B cell (primary cell): ENCODE results near the gene STRA8. TPM values are rescaled to one million over a fixed set of nuclear protein-coding genes. Genes with fewer than 3 reads are reported as not detected.

Experiments used
- ATAC-seq: fragments of 200-7000 bp; cut with Tn5 transposase; one replicate; pipeline ENCODE4 v1.10.0; 2021; ENCODE audit warnings: low read depth, mild to moderate bottlenecking, moderate number of reproducible peaks, moderate library complexity
- CTCF ChIA-PET: fragments of 350-600 bp; sonication (Branson Sonifier 250); formaldehyde crosslinking; loops from one replicate; lab custom pipeline; 2021; ENCODE audit warnings: antibody characterized with exemption, inconsistent platforms; lab: Charles Lee
- POLR2A ChIA-PET: fragments of 350-600 bp; sonication (Branson Sonifier 250); formaldehyde crosslinking; loops from one replicate; lab custom pipeline; 2021; ENCODE audit warnings: antibody characterized with exemption; lab: Charles Lee
- DNase-seq: peaks from one replicate; pipeline ENCODE4 v3.0.0; 2013
- H2AFZ ChIP-seq: 2 replicates; pipeline ENCODE4 v1.6.1; 2012; ENCODE audit warnings: mild to moderate bottlenecking, low read depth, low read length; ENCODE audit not compliant: insufficient read depth, poor library complexity, severe bottlenecking
- H3K27ac ChIP-seq, 2 donors: 1 replicate in 1 of 2; 2 replicates in 1 of 2; pipeline ENCODE4 v1.5.1; 2012 to 2013; ENCODE audit warnings: low read length in 2 of 2, mild to moderate bottlenecking in 2 of 2, moderate library complexity in 1 of 2
- H3K27me3 ChIP-seq, 4 experiments: fragments of 200-600 bp in 1 of 4; sonication (generic) in 1 of 4; replicated peaks in 1 of 4; 1 replicate in 2 of 4; 2 replicates in 2 of 4; pipeline versions ENCODE4 v1.6.1 to v1.7.0; 2013 to 2016; ENCODE audit warnings: low read length in 3 of 4, mild to moderate bottlenecking in 2 of 4, mixed read lengths in 1 of 4, moderate library complexity in 1 of 4; ENCODE audit not compliant: insufficient read depth in 4 of 4, control insufficient read depth in 3 of 4; ENCODE audit errors: control extremely low read depth in 1 of 4
- H3K36me3 ChIP-seq, 2 experiments: replicated peaks in 1 of 2; 1 replicate in 1 of 2; 2 replicates in 1 of 2; pipeline versions ENCODE4 v1.6.1 to v1.7.1; 2013; ENCODE audit warnings: low read length in 1 of 2; ENCODE audit not compliant: insufficient read depth in 2 of 2, control insufficient read depth in 1 of 2; ENCODE audit errors: control extremely low read depth in 1 of 2, extremely low read depth in 1 of 2
- H3K4me1 ChIP-seq, 2 donors: fragments of 200-600 bp in 1 of 2; sonication (generic) in 1 of 2; 1 replicate in 1 of 2; 2 replicates in 1 of 2; pipeline versions ENCODE4 v1.5.1 to v1.6.1; 2013 to 2017; ENCODE audit warnings: low read length in 2 of 2; ENCODE audit not compliant: control insufficient read depth in 2 of 2, insufficient read depth in 2 of 2
- H3K4me2 ChIP-seq: replicated peaks from 2 replicates; pipeline ENCODE3; 2012; ENCODE audit warnings: mild to moderate bottlenecking, low read depth, low read length; ENCODE audit not compliant: poor library complexity, severe bottlenecking
- H3K4me3 ChIP-seq, 5 experiments: fragments of 200-600 bp in 1 of 5; sonication (generic) in 1 of 5; 1 replicate in 3 of 5; 2 replicates in 2 of 5; pipeline versions ENCODE4 v1.5.1 to v1.7.0; 2011 to 2016; ENCODE audit warnings: low read length in 4 of 5, mild to moderate bottlenecking in 4 of 5, low read depth in 2 of 5, control low read depth in 1 of 5, moderate library complexity in 1 of 5; ENCODE audit not compliant: insufficient read depth in 1 of 5; ENCODE audit errors: control extremely low read depth in 1 of 5, extremely low read depth in 1 of 5
- H3K79me2 ChIP-seq: fragments of 200-600 bp; sonication (generic); one replicate; pipeline ENCODE4 v1.6.0; 2016; ENCODE audit warnings: low read length; ENCODE audit not compliant: control insufficient read depth, insufficient read depth
- H3K9ac ChIP-seq: fragments of 200-600 bp; sonication (generic); 2 replicates; pipeline ENCODE4 v1.6.1; 2017; ENCODE audit warnings: mild to moderate bottlenecking, low read length, moderate library complexity
- H3K9me3 ChIP-seq, 3 donors: one replicate each; pipeline versions ENCODE4 v1.6.1 to v1.7.1; 2013; ENCODE audit warnings: low read length in 2 of 3; ENCODE audit not compliant: control insufficient read depth in 2 of 3, insufficient read depth in 1 of 3; ENCODE audit errors: control extremely low read depth in 1 of 3
- H4K20me1 ChIP-seq: 2 replicates; pipeline ENCODE4 v1.6.0; 2012; ENCODE audit warnings: mild to moderate bottlenecking, low read length; ENCODE audit not compliant: insufficient read depth, control insufficient read depth, poor library complexity, severe bottlenecking
- H3K27ac Mint-ChIP-seq: one replicate; pipeline ENCODE4 v1.8.0; 2021; ENCODE audit warnings: mixed read lengths
- H3K27me3 Mint-ChIP-seq: one replicate; pipeline ENCODE4 v1.8.0; 2021; ENCODE audit warnings: mixed read lengths
- H3K4me1 Mint-ChIP-seq: one replicate; pipeline ENCODE4 v1.8.0; 2021; ENCODE audit warnings: mixed read lengths
- H3K4me3 Mint-ChIP-seq: one replicate; pipeline ENCODE4 v1.8.0; 2021; ENCODE audit warnings: mixed read lengths
- H3K9me3 Mint-ChIP-seq: one replicate; pipeline ENCODE4 v1.8.0; 2022; ENCODE audit warnings: mixed read lengths; ENCODE audit not compliant: insufficient read depth
- EZH2 ChIP-seq: IDR thresholded peaks from 2 replicates; pipeline ENCODE4 v1.6.1; 2012; ENCODE audit warnings: borderline replicate concordance, low read depth, mild to moderate bottlenecking, moderate library complexity, low read length; ENCODE audit not compliant: insufficient read depth, poor library complexity, severe bottlenecking
- WGBS: methylation state at CpG from one replicate; pipeline ENCODE4 v1.1.5; 2013; ENCODE audit warnings: missing lambda C conversion rate; ENCODE audit not compliant: insufficient coverage; 5-methylcytosine and 5-hydroxymethylcytosine counted together
- intact Hi-C: fragments of 100-400 bp; cut with micrococcal nuclease; formaldehyde crosslinking; loops from one replicate; pipeline ENCODE4 v1.10.0; 2022
- polyA plus RNA-seq: library from polyadenylated mRNA; depleted of rRNA; stranded (reverse); fragments of >200 nt; gene quantifications from 2 replicates; pipeline ENCODE4 v1.2.3, GENCODE V29; 2012
- total RNA-seq, 2 donors: library from RNA; stranded (reverse); fragments of 120-200 nt in 1 of 2; gene quantifications; 1 replicate in 1 of 2; 2 replicates in 1 of 2; pipeline versions ENCODE4 v1.2.3 to v1.2.4, GENCODE V29; 2013 to 2022
- TF ChIP-seq, protein P1 (sequence below): fragments of 200-600 bp; IDR thresholded peaks from one replicate; pipeline ENCODE4 v1.8.0; 2022; ENCODE audit warnings: antibody characterized with exemption, mild to moderate bottlenecking

STRA8 gene
- total and polyA plus RNA-seq, 2 donors (not counting 1 experiment from before 2014, with no cell fraction given), result not detected

DNA sequence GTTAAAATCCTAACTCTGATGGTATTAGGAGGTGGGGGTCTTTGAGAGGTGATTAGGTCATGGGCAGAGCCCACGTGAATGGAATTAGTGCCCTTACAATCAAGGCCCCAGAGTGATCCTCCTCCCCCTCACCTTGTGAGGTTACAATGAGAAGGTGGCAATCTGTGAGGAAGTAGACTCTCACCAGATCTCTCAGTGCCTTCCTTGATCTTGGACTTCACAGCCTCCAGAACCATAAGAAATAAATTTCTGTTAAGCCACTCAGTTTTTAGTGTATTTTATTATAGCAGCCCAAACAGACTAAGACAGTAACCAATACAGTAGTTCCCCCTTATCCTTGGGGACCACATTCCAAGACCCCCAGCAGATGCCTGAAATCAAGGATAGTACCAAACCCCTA, 32.0 kb downstream of the STRA8 start:
- Histone ChIP-seq H3K9ac (no peak overlapping the region), H3K9me3 (peaks cover 0 to 24% (median 12%) of the 10 kb centered on the region in 3 donors), H3K4me2 (no peak overlapping the region), H3K27ac (no peak overlapping the region), H3K79me2 (no peaks in the 10 kb centered on the region), H3K36me3 (no peaks in the 10 kb centered on the region), H3K27me3 (peaks cover 0 to 6% (median 0%) of the 10 kb centered on the region in 4 experiments), H2AFZ (no peak overlapping the region), H3K4me1 (no peaks in the 10 kb centered on the region), H3K4me3 (no peak overlapping the region), H4K20me1 (no peaks in the 10 kb centered on the region)
- POLR2A ChIA-PET, result no interaction called here
- TF ChIP-seq, protein P1, sequence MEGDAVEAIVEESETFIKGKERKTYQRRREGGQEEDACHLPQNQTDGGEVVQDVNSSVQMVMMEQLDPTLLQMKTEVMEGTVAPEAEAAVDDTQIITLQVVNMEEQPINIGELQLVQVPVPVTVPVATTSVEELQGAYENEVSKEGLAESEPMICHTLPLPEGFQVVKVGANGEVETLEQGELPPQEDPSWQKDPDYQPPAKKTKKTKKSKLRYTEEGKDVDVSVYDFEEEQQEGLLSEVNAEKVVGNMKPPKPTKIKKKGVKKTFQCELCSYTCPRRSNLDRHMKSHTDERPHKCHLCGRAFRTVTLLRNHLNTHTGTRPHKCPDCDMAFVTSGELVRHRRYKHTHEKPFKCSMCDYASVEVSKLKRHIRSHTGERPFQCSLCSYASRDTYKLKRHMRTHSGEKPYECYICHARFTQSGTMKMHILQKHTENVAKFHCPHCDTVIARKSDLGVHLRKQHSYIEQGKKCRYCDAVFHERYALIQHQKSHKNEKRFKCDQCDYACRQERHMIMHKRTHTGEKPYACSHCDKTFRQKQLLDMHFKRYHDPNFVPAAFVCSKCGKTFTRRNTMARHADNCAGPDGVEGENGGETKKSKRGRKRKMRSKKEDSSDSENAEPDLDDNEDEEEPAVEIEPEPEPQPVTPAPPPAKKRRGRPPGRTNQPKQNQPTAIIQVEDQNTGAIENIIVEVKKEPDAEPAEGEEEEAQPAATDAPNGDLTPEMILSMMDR, result no peak
- no peak for TF ChIP-seq EZH2
- CTCF ChIA-PET, result interaction anchor here (1.7 kb wide), 1 partner anchor 9 kb away, joined by 9 read pairs; no protein-coding TSS in a partner anchor
- Mint-ChIP-seq H3K4me1 (no peaks in the 10 kb centered on the region), H3K27me3 (peaks cover 27% of the 10 kb centered on the region), H3K9me3 (peaks cover 8% of the 10 kb centered on the region), H3K27ac (no peak overlapping the region), H3K4me3 (no peak overlapping the region)
- ATAC-seq (no peak), DNase-seq (no peak)
- no CpG with 5 or more reads among the region's 1 CpG for WGBS
- intact Hi-C loops, result no loop called here

DNA sequence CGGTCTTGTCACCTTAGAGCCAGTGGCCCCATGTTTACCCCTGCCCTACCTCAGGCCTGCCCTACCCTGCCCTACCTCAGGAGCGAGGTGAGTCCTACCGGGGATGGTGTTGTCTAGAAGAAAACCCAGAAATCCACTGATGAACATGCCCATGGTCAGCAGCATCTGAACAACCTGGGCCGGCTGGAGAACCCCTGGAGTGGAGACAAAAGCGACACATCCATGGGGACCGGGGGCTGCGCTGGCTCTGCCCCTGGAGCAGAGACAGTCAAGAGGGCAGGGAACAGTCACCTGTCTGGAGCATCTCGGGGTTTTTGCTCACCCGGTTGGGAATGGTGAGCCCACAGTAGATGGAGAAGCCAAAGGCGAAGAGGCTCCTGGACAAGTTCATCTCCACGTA, 36.3 kb downstream of the STRA8 start:
- H2AFZ ChIP-seq, result no peak overlapping the region
- H3K4me3 ChIP-seq, result no peak overlapping the region
- peaks cover 0 to 6% (median 0%) of the 10 kb centered on the region in 4 experiments for H3K27me3 ChIP-seq
- H3K9me3 ChIP-seq, result peaks cover 0 to 6% (median 4%) of the 10 kb centered on the region in 3 donors
- 96% methylated on average over 11 of the region's 11 CpGs for WGBS
- no peak overlapping the region for H3K4me3 Mint-ChIP-seq
- no peaks in the 10 kb centered on the region for H3K79me2 ChIP-seq
- H3K4me2 ChIP-seq, result no peak overlapping the region
- POLR2A ChIA-PET, result no interaction called here
- ATAC-seq (no peak), DNase-seq (no peak)
- peaks cover 35% of the 10 kb centered on the region for H3K27me3 Mint-ChIP-seq
- no peak overlapping the region for H3K9ac ChIP-seq
- H3K36me3 ChIP-seq, result no peaks in the 10 kb centered on the region
- H3K27ac Mint-ChIP-seq, result no peak overlapping the region
- no peak overlapping the region for H3K27ac ChIP-seq
- intact Hi-C loops, result no loop called here
- no peaks in the 10 kb centered on the region for H3K4me1 ChIP-seq
- H4K20me1 ChIP-seq, result no peaks in the 10 kb centered on the region
- TF ChIP-seq EZH2, result no peak
- TF ChIP-seq, protein P1, result no peak
- H3K9me3 Mint-ChIP-seq, result peaks cover 5% of the 10 kb centered on the region
- CTCF ChIA-PET, result no interaction called here
- no peaks in the 10 kb centered on the region for H3K4me1 Mint-ChIP-seq
